SW 1271 (cell line): ENCODE results near the gene NPR2.

Experiments used
- DNase-seq, 2 experiments: peaks; one replicate each; lab custom pipeline; 2025; lab: John Stamatoyannopoulos, UW

The NPR2 gene

GRCh38 chr9:35763803-35764202, 27.6 kb upstream of the NPR2 start:
- DNase-seq: no peak

- no peak for DNase-seq
Observed at GRCh38 chr9:35766997-35767396, 24.4 kb upstream of the NPR2 start.

DNA sequence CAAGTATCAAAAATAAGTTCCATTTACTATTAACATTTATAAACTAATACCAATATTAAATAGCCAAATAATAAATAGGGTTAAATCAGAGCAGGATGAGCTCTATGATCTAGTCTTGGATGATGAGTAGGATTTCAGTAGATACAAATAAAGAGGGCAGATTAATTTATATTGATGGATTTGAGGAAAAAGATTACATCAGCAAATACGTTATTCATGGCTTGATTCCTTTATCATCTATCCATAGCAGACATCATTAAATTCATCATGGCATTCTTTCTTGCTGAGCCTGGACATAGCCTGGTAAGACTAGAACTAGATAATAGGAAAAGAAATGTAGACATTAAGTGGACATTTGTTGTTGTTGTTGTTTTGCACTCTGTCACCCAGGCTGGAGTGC, 23.9 kb upstream of the NPR2 start:
- DNase-seq: no peak

DNA sequence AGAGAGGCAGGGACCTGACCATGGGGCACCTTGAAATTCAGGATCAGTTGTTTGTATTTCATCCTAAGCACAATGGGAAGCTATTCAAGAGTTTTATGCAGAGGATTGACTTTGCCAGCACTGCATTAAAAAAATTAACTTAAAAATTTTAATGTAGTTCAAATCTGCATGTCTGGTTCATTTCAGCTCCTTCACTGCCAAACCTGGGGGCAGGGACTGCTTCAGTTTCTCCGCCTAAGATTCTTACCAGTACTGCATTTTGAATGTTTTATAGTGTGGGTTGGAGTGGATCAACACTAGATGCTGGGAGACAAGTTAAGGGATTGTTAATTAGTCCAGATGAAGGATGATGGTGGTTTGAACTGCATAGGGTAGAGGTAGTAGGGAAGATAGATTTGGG, 21.6 kb upstream of the NPR2 start:
- no peak for DNase-seq

DNA sequence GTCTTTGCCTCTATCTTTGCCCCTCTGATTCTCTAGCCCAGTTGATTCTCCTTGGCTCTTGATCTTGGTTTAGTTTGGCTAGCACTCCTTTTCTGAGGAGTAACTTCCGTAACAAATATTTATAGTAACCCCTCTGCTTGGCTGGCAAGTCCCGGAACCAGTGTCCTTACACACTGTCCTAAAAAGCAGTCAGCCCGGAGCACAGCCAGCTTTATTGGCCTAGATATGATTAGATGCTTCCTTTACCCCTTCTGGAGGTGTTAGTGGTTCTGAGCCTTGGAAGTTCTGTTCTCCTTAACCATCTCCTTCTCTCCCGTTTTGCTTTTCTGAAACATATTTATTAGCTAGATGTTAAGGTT, 20.3 kb upstream of the NPR2 start:
- no peak for DNase-seq

DNA sequence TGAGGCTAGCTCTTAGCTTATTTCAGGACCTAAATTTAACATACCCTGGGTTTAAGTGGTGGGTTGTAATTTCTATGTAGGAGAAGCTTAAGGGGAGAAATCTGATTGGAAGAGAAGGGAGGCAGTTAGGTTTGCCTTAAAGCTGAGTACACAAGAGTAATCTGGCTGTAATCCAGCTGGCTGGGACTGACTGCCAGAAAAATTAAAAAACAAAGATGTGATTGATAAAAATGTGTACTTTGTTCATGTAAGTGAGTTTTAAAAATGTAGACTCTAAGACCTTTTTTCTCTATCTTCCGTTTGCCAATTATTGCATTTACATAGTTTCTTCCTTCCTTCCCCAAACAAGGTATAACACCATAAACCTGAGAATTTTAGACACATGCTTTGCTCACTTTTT, 19.9 kb upstream of the NPR2 start:
- no peak for DNase-seq

- DNase-seq: peak in 1 of 2 experiments; percentile 9
Observed at GRCh38 chr9:35771943-35772342, 19.4 kb upstream of the NPR2 start.

DNA sequence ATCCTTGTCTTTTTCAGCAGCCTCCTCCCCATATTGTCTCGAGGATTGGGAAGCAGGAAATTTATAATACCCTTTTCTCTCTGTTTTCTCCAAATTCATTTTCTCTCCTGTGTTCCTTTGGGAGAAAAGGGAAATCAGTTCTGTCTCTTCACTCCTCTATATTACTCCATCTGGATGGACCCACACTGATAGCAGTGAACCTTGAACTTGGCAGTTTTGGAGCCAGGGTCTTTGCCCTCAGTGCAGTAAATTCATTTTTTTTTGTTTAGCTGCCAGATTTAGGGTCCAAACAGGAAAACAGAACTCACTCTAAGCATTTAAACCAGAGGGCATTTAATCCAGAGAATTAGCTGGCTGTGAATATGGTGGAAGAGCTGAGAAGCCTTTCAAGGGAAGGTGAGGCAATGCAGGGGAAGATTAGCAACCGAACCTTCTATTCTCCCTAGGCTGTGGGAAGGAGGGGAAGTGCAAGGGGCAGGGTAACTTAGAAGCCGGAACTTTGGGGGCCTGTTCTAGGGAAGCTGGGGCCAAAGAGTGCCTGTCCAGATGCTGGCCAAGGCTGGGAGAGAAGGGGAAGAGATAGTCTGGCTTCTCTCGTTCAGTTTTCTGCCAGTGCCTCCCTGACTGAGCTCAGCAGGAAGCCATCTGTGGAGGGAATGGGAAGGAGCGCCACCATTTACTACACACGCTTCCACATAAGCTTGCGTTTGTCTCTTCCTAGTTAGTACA, 16.3 kb upstream of the NPR2 start:
- no peak for DNase-seq

DNA sequence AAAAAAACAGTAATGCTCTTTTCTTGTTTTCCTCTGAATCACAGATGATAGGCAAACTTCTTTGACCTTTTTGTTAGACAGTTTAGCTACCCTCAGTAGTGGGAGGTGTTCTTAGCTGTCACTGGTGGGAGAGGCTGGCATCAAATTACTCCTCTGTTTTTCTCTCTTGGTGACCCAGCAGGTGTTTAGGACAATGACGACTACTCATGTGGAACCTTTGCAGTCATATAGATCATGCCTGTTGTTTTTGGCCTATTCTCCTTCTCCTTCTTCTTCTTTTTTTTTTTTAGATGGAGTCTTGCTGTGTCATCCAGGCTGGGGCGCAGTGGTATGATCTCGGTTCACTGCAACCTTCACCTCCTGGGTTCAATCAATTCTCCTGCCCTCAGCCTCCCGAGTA, 15.4 kb upstream of the NPR2 start:
- no peak for DNase-seq

GRCh38 chr9:35778496-35778895, 12.9 kb upstream of the NPR2 start:
- DNase-seq: no peak

DNA sequence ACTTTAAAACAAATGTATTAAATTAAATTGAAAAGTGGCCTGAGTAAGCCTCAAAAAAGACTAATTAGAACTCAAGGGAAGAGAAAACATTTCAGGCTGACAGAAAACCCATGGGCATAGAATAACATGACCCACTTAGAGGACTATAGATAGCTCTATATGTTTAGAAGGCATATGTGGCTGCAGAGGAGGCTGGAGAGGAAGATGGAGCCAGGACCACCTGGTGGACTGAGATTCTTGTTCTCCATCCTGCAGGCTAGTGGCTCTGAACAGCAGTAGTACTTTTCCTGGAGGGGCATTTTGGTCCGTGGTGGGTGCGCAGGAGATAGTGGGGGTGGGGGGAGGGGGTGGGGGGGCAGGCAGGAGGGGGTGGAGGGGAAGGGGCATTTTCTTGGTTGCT, 10.3 kb upstream of the NPR2 start:
- no peak for DNase-seq

DNA sequence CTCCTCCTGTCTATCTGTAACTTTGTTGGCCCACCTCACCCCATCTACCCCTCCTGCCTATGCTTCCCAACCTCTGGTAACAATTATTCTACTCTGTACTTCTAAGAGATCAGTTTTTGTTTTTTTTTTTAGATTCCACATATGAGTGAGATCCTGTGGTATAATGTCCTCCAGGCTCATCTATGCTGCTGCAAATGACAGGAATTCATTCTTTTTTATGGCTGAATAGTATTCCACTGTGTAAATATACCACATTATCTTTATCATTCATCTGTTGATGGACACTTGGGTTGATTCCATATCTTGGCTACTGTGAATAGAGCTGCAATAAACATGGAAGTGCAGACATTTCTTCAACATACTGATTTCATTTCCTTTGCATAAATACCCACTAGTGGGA, 8.0 kb upstream of the NPR2 start:
- DNase-seq: no peak

DNA sequence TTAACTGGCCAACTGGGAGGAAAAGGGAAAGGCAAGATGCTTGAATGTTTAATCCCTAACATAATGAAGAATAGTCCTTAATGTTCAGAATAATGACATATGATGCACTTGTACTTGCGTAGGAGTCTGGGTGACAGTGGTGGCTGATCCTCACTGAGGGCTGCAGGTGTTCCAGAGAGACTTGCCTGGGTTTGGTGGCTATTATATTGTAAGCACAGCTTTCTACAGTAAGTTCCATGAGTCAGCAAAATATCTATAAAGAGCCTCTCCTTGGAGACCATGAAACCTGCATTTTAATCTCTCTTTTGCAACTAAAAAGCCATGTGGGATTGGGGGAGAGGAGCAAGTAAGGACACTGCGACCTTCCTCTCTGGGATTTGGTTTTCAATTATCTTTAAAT, 1.9 kb upstream of the NPR2 start:
- DNase-seq: no peak

- DNase-seq: no peak
Observed at GRCh38 chr9:35790025-35790384, 1.4 kb upstream of the NPR2 start.

- DNase-seq: peak in 1 of 2 experiments; percentile 57
Observed at GRCh38 chr9:35790385-35791296, 750 bp upstream of the NPR2 start.

GRCh38 chr9:35792024-35792813, 828 bp downstream of the NPR2 start:
- no peak for DNase-seq

DNA sequence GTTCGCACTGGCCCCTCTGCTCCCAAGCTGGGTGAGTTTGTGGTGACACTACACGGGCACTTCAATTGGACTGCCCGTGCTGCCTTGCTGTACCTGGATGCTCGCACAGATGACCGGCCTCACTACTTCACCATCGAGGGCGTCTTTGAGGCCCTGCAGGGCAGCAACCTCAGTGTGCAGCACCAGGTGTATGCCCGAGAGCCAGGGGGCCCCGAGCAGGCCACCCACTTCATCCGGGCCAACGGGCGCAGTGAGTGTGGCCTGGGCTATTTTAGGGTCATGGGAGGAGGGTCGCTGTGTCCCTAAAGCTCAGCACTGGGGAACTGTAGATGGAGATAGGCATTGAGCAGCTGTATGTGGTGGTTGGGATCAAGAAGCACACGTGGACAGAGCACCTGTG, 1.4 kb downstream of the NPR2 start:
- no peak for DNase-seq

DNA sequence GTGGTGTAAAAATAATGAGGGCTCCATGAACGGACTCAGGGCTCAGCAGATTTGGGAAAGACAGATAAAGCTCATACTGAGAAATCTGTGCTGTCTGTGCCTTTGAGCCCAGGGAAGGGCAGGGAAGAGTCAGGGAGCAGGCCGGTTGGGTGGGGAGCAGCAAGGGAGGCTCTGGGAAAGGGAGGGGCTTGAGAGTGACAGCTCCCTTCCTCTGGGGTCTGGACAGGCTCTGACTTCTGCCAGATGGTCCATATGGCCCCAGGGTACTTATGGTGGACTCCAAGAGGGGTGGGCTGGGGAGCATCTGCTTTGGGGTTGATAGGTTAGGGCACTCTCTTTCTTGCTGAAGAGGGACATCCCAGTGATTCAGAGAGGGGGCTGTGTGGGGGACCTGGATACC, 2.1 kb downstream of the NPR2 start:
- DNase-seq: no peak

- DNase-seq: no peak
Observed at GRCh38 chr9:35795695-35796094, 4.3 kb downstream of the NPR2 start.

GRCh38 chr9:35797311-35798109, 6.1 kb downstream of the NPR2 start:
- DNase-seq: no peak

DNA sequence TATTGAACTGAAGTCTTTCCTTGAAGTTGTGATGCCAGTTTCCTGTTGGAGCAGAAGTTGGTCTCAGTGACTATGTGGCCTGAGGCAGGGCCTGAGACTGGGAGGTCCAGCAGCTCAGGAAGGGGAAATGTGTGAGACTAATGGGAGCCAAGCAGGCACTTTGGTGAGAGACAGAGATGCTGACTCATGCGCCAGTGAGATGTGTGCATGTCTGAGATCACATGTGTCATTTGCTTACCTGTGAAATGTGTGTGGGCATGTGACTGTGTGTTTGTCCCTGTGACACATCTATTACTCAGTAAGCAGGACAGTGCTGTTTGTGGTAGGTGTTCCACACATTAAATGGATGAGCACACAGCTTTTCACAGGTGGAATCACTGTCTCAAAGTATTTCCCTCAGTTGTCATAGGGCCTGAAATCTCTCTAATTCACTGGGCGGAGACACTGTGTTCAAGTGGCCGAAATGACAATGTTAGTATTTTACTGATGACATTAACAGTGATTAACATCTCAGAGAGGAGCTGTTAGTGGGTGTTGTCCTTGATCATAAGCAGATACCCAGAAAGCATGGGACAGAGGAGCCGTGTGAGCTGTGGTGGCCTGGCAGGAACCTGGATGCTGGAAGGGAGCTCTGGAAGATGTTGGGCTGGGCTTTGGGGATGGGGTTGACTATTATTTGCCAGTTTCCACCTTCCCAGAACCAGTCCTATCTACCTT, 7.4 kb downstream of the NPR2 start:
- no peak for DNase-seq
